ENCODE measurements around the gene PCYT2. TPM values are rescaled to one million over a fixed set of nuclear protein-coding genes. Genes with fewer than 3 reads are reported as not detected.

Gene PCYT2
- total RNA-seq, 1 experiment from 2014 or later, result 151 TPM

DNA sequence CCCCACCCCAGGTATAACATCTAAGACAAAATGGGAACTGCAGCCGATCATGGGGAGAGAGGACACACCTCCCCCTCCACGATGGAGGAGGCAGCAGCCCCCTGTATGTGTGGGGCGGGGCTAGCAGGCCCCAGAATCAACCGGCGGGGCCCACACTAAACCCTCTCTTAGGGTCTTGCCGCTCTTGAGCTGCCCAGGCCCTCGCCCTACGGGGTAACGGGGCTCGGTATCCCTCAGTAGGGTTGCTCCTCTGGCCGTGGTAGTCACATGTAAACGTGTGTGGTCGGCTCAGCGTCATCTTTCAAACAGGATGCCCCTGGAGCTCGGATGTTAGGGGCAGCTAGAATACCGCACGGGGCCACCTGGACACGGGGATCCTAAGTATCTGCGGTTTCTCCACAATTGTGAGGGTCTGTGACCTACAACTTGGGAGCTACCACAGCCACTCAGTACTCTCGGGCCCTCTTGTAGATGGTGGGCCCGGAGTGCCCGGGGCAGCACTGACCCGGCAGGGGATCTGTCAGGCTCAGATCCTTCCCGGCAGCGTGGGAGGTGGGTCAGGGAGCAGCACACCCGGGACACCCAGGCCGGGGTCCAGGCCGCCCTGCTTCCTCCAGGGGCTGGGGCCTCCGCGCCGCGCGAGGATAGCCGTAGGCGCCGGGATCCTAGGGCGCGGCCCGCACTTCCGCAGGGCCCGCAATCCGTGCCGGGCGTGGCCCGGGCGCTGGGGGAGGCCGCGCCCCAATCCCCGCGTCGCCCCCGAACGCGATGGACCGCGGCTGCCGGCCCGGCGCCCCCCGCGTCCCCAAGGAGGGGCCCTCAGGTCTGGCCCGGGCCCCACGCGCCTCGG lies 40.8 kb downstream of the PCYT2 start:
- TF ChIP-seq, protein P1, sequence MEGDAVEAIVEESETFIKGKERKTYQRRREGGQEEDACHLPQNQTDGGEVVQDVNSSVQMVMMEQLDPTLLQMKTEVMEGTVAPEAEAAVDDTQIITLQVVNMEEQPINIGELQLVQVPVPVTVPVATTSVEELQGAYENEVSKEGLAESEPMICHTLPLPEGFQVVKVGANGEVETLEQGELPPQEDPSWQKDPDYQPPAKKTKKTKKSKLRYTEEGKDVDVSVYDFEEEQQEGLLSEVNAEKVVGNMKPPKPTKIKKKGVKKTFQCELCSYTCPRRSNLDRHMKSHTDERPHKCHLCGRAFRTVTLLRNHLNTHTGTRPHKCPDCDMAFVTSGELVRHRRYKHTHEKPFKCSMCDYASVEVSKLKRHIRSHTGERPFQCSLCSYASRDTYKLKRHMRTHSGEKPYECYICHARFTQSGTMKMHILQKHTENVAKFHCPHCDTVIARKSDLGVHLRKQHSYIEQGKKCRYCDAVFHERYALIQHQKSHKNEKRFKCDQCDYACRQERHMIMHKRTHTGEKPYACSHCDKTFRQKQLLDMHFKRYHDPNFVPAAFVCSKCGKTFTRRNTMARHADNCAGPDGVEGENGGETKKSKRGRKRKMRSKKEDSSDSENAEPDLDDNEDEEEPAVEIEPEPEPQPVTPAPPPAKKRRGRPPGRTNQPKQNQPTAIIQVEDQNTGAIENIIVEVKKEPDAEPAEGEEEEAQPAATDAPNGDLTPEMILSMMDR (IDR thresholded peaks at IDR 0.05; ENCODE audit: insufficient read depth in 1 of 2, low read depth in 1 of 2, low read length in 1 of 2, severe bottlenecking in 1 of 2, unreplicated experiment in 1 of 2), result no peak
- H3K9me3 Mint-ChIP-seq (ENCODE audit: unreplicated experiment), result no peaks in the 10 kb centered on the region
- intact Hi-C loops (cut with micrococcal nuclease; ENCODE audit: unreplicated experiment), result loop anchor here (5.0 kb wide), 1 partner anchor 152 kb away; the partner anchor contains the start of genes CENPX and LRRC45
- no TSS peak for BruUV-seq (replicated peaks)
- no peaks in the 10 kb centered on the region for H3K27me3 Mint-ChIP-seq (ENCODE audit: insufficient read depth, unreplicated experiment)
- peaks cover 96% of the 10 kb centered on the region for H3K36me3 Mint-ChIP-seq (ENCODE audit: insufficient read depth, unreplicated experiment)
- H3K4me1 ChIP-seq, result peaks cover 50% of the 10 kb centered on the region
- peaks cover 16% of the 10 kb centered on the region for H3K4me1 Mint-ChIP-seq (ENCODE audit: low read depth, unreplicated experiment)
- peak in 1 of 2 experiments; percentile 54 for DNase-seq
- H3K4me3 Mint-ChIP-seq (ENCODE audit: unreplicated experiment), result peak overlapping the region; percentile 77
- POLR2A ChIA-PET, result interaction anchor here (0.6 to 1.1 kb wide), 2 partner anchors 9 to 21 kb away, joined by 4 read pairs; partner anchors contain the start of gene P4HB
- H3K9me3 ChIP-seq, result no peaks in the 10 kb centered on the region
- H3K36me3 ChIP-seq (ENCODE audit: control insufficient read depth, insufficient read depth, low read length), result peaks cover 4% of the 10 kb centered on the region; the same call in 1 of the 2 replicates
- CTCF ChIA-PET, result interaction anchor here (0.6 kb wide), 1 partner anchor 355 kb away, joined by 3 read pairs; no protein-coding TSS in a partner anchor
- H3K27me3 ChIP-seq (replicated peaks; ENCODE audit: control insufficient read depth, insufficient read depth, low read length), result no peaks in the 10 kb centered on the region
- peak overlapping the region; percentile 81 for H3K4me3 ChIP-seq (ENCODE audit: low read depth, low read length)
- peak overlapping the region; percentile 90 for H3K27ac Mint-ChIP-seq (ENCODE audit: unreplicated experiment)

GRCh38 chr17:81869221-81870130 lies 41.7 kb downstream of the PCYT2 start:
- intact Hi-C loops (cut with micrococcal nuclease; ENCODE audit: unreplicated experiment), result loop anchor here (5.0 kb wide), 1 partner anchor 153 kb away; the partner anchor contains the start of genes CENPX and LRRC45
- TF ChIP-seq, protein P1 (IDR thresholded peaks at IDR 0.05; ENCODE audit: insufficient read depth in 1 of 2, low read depth in 1 of 2, low read length in 1 of 2, severe bottlenecking in 1 of 2, unreplicated experiment in 1 of 2), result peak; percentile 54 to 74
- ChIA-PET CTCF (interaction anchor here (0.8 to 1.0 kb wide), 2 partner anchors 158 to 168 kb away, joined by 3 to 4 read pairs; partner anchors contain the start of gene DCXR), POLR2A (interaction anchor here (0.6 to 1.1 kb wide), 4 partner anchors 9 to 587 kb away, joined by 3 to 4 read pairs (median 4); partner anchors contain the start of gene P4HB)
- peak; percentile 54 to 62 for DNase-seq
- no peaks in the 10 kb centered on the region for H3K27me3 Mint-ChIP-seq (ENCODE audit: insufficient read depth, unreplicated experiment)
- peaks cover 16% of the 10 kb centered on the region for H3K4me1 Mint-ChIP-seq (ENCODE audit: low read depth, unreplicated experiment)
- Histone ChIP-seq H3K4me1 (peaks cover 50% of the 10 kb centered on the region), H3K4me3 (ENCODE audit: low read depth, low read length) (peak overlapping the region; percentile 81), H3K27me3 (replicated peaks; ENCODE audit: control insufficient read depth, insufficient read depth, low read length) (no peaks in the 10 kb centered on the region), H3K36me3 (ENCODE audit: control insufficient read depth, insufficient read depth, low read length) (peaks cover 4% of the 10 kb centered on the region; the same call in 1 of the 2 replicates), H3K9me3 (no peaks in the 10 kb centered on the region)
- no TSS peak for BruUV-seq (replicated peaks)
- H3K4me3 Mint-ChIP-seq (ENCODE audit: unreplicated experiment), result peak overlapping the region; percentile 77
- H3K9me3 Mint-ChIP-seq (ENCODE audit: unreplicated experiment), result no peaks in the 10 kb centered on the region
- peak overlapping the region; percentile 90 for H3K27ac Mint-ChIP-seq (ENCODE audit: unreplicated experiment)
- peaks cover 97% of the 10 kb centered on the region for H3K36me3 Mint-ChIP-seq (ENCODE audit: insufficient read depth, unreplicated experiment)

Measured in Caco-2 (cell line).